GM12873 (cell line): Measurements from ENCODE around the gene HOTAIR.

Source experiments
- CTCF ChIP-seq: IDR thresholded peaks from 2 replicates; pipeline ENCODE4 v1.5.1; 2012; ENCODE audit warnings: low read depth, mild to moderate bottlenecking, moderate library complexity, low read length, control low read depth; ENCODE audit not compliant: insufficient read depth; ENCODE audit errors: missing control alignments

The HOTAIR gene

GRCh38 chr12:53974084-53975063, at the start of gene HOTAIR:
HOTAIR (minus strand) TSS chr12:53974954.
- TF ChIP-seq CTCF, result no peak

DNA sequence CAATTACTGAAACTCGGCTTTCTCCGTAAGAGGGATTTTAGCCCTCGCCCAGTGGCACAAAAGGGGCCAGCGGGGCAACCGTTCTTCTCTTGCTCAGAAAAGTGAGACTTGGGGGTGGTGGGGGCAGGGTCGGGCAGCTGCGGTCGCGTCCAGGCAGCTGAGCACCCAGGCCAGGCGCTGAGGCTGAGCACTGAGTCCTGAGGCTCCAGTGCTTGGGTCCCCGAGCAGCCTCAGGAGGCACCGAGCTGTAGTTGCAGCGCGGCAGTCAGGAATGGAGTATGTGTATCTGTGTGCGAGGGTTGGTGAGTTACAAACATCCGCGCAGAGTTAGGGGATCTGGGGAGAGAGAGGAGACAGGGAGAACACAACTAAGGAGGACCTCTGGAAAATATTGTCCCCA, 49.4 kb upstream of the HOTAIR start:
- TF ChIP-seq CTCF, result no peak

- TF ChIP-seq CTCF, result no peak
Observed at GRCh38 chr12:54022960-54023884, 48.5 kb upstream of the HOTAIR start.

GRCh38 chr12:54021432-54022013, 46.8 kb upstream of the HOTAIR start:
- no peak for TF ChIP-seq CTCF

DNA sequence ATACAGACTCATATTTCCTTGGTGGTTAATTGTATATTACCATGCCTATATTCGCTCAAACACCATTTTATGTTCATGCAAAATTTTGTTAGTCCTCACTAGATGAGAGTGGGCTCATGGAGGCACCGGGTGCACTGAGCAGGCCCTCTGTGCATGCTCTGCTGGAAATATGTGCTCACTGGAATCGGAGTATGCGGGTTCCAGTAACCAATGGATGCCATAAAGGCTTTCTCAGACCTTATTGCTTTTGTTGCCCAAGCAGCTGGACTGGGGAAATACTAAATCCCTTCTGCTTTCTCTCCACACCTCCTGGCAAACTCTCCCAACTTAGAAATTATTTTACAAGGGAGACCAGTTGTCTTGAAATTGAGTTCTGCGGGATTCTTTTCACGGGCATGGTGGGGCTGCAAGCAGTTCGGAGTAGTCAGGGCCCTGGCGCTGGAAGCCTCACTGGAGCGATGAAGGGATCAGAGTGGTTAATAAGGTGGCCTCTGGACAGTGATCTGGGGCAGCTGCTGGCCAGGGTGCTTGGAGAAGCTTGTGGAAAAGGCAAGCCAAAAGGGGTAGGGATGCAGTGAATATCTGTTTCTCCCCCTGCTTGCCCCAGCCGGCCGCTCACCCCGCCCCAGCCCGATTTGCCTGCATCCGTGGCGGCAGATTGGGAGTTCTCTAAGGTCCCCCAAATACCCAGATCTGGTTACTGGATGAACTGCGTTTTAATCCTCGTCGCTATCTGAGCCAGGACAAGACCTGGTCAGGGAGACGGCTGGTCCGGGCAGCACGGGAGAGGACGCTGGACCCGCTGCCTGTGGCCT, 46.0 kb upstream of the HOTAIR start:
- TF ChIP-seq CTCF, result no peak

- TF ChIP-seq CTCF, result no peak
Observed at GRCh38 chr12:54019924-54020590, 45.3 kb upstream of the HOTAIR start.
